ENCODE results near the gene DMTF1. TPM values are rescaled to one million over a fixed set of nuclear protein-coding genes. Genes with fewer than 3 reads are reported as not detected.

DMTF1 gene
- total and polyA plus RNA-seq, 9 of the 15 experiments (the other 6 are each of a cell fraction or from before 2014, with no cell fraction given), result 25.7 to 208 (median 74.7) TPM

DNA sequence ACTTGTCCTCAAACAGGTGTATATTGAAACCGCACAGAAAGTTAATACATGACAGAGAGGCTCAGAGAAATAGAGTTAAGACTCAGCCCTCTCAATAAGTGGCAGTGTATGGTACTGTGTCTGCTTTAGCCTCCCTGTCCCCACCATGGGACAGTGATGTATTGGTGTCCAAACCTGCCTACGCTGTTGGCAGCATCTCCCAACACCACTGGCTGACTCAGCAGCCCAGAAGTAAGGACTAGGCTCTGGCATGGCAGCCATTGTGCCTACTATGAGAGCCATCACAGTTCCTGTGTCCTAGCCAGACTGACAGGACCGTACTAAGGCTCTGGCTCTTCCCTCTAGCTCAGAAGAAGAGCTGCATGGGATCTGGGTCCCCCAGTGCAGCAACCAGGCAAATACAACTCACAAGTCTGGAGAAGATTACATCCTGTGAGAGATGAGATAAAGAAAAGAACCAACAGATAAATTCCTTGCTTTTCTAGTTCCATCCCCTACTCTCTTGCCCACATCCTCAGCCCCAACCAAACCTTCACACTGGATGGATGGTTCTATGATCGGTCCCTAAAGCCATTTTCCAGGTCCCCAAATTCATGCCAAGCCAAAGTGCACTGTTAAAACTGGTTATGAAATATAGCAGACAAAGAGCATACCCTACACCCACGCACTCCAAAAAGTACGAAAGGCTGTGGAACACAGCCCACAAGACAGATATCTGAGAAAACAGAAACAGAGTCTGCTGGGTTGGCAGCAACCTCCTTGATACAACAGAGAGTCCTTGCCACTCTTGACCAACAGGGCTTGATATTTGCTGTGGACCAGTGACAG lies 44.1 kb upstream of the DMTF1 start (continued):
- peak; percentile 45 for TF ChIP-seq NCOR1 (IDR thresholded peaks at IDR 0.05)
- no peak for TF ChIP-seq FOXA3 (CRISPR knock-in tag; conservative IDR thresholded peaks at IDR 0.05 in 1 of 2, IDR thresholded peaks at IDR 0.05 in 1 of 2)
- TF ChIP-seq NFE2 (IDR thresholded peaks at IDR 0.05; ENCODE audit: low read depth), result 0 out of 2 replicates have a peak, but pooled peaks have one; percentile 22
- peak; percentile 17 for TF ChIP-seq RBBP5 (IDR thresholded peaks at IDR 0.05; ENCODE audit: borderline replicate concordance, insufficient read depth, low read length, poor library complexity, severe bottlenecking)
- peak; percentile 31; the same call in 1 of the 2 replicates for TF ChIP-seq JUND (IDR thresholded peaks at IDR 0.05; ENCODE audit: borderline replicate concordance, low read depth, low read length)
- TF ChIP-seq JUND (tag; IDR thresholded peaks at IDR 0.05; ENCODE audit: borderline replicate concordance, low read depth, low read length), result no peak; the same call in 2 of the 3 replicates
- peak; percentile 4; the same call in 1 of the 2 replicates for TF ChIP-seq EP300 (IDR thresholded peaks at IDR 0.05; ENCODE audit: low read length)
- TF ChIP-seq PTBP1 (IDR thresholded peaks at IDR 0.05; ENCODE audit: low read depth, low read length), result no peak
- peak; percentile 37; the same call in 1 of the 2 replicates for TF ChIP-seq MEF2D (tag; conservative IDR thresholded peaks at IDR 0.05; ENCODE audit: low read depth)
- TF ChIP-seq ZBED1 (IDR thresholded peaks at IDR 0.05), result no peak
- no peak for TF ChIP-seq NFIX (CRISPR knock-in tag; IDR thresholded peaks at IDR 0.05; ENCODE audit: low read depth)
- TF ChIP-seq MAFF (IDR thresholded peaks at IDR 0.05; ENCODE audit: low read length), result no peak
- TF ChIP-seq CBFA2T3 (IDR thresholded peaks at IDR 0.05), result peak; percentile 62; the same call in 1 of the 2 replicates
- TF ChIP-seq ZFPM2 (CRISPR knock-in tag; IDR thresholded peaks at IDR 0.05), result no peak
- peak in 2 of 3 experiments; percentile 39 to 71 for TF ChIP-seq YY1 (IDR thresholded peaks at IDR 0.05; ENCODE audit: borderline replicate concordance in 1 of 3, control insufficient read depth in 1 of 3, extremely low read depth in 1 of 3, insufficient read depth in 3 of 3, insufficient read length in 1 of 3, insufficient replicate concordance in 2 of 3, low read depth in 1 of 3, low read length in 2 of 3)
- TF ChIP-seq, protein P1, sequence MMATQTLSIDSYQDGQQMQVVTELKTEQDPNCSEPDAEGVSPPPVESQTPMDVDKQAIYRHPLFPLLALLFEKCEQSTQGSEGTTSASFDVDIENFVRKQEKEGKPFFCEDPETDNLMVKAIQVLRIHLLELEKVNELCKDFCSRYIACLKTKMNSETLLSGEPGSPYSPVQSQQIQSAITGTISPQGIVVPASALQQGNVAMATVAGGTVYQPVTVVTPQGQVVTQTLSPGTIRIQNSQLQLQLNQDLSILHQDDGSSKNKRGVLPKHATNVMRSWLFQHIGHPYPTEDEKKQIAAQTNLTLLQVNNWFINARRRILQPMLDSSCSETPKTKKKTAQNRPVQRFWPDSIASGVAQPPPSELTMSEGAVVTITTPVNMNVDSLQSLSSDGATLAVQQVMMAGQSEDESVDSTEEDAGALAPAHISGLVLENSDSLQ (IDR thresholded peaks at IDR 0.05), result peak; percentile 6; the same call in 1 of the 2 replicates
- TF ChIP-seq THRAP3 (IDR thresholded peaks at IDR 0.05; ENCODE audit: borderline replicate concordance), result no peak
- peak; percentile 96 for TF ChIP-seq EGR1 (conservative IDR thresholded peaks at IDR 0.05)
- 0 out of 2 replicates have a peak, but pooled peaks have one; percentile 30 for TF ChIP-seq TEAD2 (tag; IDR thresholded peaks at IDR 0.05)
- peak; percentile 49; the same call in 1 of the 2 replicates for TF ChIP-seq SMARCE1 (IDR thresholded peaks at IDR 0.05)
- TF ChIP-seq SREBF2 (CRISPR knock-in tag; IDR thresholded peaks at IDR 0.05), result 0 out of 2 replicates have a peak, but pooled peaks have one; percentile 21
- 0 out of 2 replicates have a peak, but pooled peaks have one; percentile 5 for TF ChIP-seq TCF3 (CRISPR knock-in tag; IDR thresholded peaks at IDR 0.05)
- TF ChIP-seq, protein P2, sequence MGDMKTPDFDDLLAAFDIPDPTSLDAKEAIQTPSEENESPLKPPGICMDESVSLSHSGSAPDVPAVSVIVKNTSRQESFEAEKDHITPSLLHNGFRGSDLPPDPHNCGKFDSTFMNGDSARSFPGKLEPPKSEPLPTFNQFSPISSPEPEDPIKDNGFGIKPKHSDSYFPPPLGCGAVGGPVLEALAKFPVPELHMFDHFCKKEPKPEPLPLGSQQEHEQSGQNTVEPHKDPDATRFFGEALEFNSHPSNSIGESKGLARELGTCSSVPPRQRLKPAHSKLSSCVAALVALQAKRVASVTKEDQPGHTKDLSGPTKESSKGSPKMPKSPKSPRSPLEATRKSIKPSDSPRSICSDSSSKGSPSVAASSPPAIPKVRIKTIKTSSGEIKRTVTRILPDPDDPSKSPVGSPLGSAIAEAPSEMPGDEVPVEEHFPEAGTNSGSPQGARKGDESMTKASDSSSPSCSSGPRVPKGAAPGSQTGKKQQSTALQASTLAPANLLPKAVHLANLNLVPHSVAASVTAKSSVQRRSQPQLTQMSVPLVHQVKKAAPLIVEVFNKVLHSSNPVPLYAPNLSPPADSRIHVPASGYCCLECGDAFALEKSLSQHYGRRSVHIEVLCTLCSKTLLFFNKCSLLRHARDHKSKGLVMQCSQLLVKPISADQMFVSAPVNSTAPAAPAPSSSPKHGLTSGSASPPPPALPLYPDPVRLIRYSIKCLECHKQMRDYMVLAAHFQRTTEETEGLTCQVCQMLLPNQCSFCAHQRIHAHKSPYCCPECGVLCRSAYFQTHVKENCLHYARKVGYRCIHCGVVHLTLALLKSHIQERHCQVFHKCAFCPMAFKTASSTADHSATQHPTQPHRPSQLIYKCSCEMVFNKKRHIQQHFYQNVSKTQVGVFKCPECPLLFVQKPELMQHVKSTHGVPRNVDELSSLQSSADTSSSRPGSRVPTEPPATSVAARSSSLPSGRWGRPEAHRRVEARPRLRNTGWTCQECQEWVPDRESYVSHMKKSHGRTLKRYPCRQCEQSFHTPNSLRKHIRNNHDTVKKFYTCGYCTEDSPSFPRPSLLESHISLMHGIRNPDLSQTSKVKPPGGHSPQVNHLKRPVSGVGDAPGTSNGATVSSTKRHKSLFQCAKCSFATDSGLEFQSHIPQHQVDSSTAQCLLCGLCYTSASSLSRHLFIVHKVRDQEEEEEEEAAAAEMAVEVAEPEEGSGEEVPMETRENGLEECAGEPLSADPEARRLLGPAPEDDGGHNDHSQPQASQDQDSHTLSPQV (IDR thresholded peaks at IDR 0.05), result peak; percentile 82; the same call in 1 of the 2 replicates

Data from K562 (cell line).